Measurements from ENCODE around the gene NBPF1.
"Not testable (repeated sequence)": the region's sequence is repeated elsewhere in the genome, so short reads cannot be mapped to it uniquely, and the experiment has no call there.

The NBPF1 gene

DNA sequence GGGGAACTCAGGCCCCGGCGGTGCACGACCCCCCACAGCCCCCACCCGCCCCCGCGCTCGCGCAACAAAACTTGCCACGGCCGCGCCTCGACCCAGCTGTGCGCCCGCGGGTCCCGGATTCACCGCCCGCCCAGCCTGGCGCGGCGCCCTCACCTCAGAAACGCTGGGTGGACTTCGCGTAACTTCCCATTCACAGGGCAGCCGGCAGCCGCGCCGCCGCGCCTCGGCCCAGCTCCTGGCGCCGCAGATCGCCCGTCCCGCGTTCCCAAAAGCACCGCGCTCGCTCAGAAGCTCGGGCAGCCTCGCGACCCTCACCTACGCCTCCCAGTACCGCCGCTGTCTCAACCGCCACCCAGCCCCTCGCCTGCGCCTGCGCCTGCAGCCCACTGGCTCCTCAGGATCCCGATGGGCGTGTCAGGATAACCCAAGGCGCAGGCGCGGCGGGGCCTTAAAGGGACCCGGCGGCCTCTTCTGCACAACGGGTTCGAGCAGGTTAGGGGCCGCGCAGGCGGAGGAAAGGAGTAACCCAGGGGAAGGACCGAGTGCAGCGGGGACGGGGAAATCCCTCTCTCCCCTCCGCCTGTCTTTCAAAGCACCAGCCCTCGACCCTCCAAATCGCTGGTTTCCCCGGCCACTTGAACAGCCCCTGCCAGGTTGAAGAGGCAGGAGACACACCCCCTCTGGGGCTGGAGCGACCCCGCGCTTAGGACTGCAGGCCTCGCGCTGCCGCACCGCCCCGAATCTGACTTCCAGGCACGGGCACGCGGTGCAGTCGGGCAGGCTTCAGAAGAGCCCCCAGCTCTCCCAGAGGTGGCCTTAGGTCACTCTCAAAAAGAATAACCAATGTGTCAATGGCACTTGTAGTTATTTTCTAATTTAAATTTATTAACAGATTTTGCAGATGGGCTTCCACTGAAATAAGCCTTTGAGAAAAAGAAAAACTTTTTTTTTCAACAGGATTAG, at the start of gene NBPF1:
NBPF1 (minus strand) TSS at position 380 of the 963 bp plus-strand sequence.
- H2AFZ ChIP-seq: peak within 1 kb of the TSS; percentile 98
- H3K9me3 ChIP-seq (ENCODE audit: control insufficient read depth, low read length): no peaks in the 10 kb centered on the region
- peak within 1 kb of the TSS; percentile 47 for H3K9ac ChIP-seq
- peak within 1 kb of the TSS; percentile 80 for H3K4me3 ChIP-seq (ENCODE audit: low read depth, low read length)
- H3K27ac ChIP-seq: peak within 1 kb of the TSS; percentile 56
- H3K4me1 ChIP-seq: peaks cover 11% of the 10 kb centered on the region
- no peaks in the 10 kb centered on the region for H3K27me3 ChIP-seq (ENCODE audit: control insufficient read depth, insufficient read depth, low read length)
- TF ChIP-seq CTCF (IDR thresholded peaks at IDR 0.05): no peak
- H3K4me2 ChIP-seq (ENCODE audit: low read length): peak within 1 kb of the TSS; percentile 57
- no peaks in the 10 kb centered on the region for H3K36me3 ChIP-seq (ENCODE audit: control insufficient read depth, insufficient read depth, low read length)
- peaks cover 3% of the 10 kb centered on the region for H3K79me2 ChIP-seq

DNA sequence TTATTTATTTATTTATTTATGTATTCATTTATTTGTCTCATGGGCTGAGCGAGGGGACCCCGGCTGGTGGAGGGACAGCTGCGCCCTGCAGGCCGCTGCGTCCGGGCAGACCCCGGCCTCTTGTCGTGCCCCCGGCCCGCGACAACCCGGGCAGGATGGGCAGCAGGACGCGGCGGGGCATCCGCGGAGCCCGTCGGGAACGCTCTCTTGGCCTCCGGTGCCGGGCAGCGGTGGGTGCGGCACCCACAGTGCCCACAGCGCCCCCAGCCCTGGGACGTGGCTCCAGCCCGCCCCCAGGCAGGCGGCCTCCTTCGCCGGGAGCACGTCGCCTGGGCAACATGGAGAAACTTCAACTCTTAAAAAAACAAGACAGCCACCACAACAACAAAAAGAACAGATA, 44.9 kb upstream of the NBPF1 start:
- not testable (repeated sequence) for H3K27me3 ChIP-seq (ENCODE audit: control insufficient read depth, insufficient read depth, low read length); H3K4me1 ChIP-seq; H3K36me3 ChIP-seq (ENCODE audit: control insufficient read depth, insufficient read depth, low read length); H3K79me2 ChIP-seq; H2AFZ ChIP-seq; H3K4me3 ChIP-seq (ENCODE audit: low read depth, low read length); H3K9me3 ChIP-seq (ENCODE audit: control insufficient read depth, low read length); H3K9ac ChIP-seq; H3K27ac ChIP-seq; H3K4me2 ChIP-seq (ENCODE audit: low read length)

GRCh38 chr1:16656981-16657683, 43.8 kb upstream of the NBPF1 start:
- H3K36me3 ChIP-seq (ENCODE audit: control insufficient read depth, insufficient read depth, low read length); H3K27me3 ChIP-seq (ENCODE audit: control insufficient read depth, insufficient read depth, low read length); H3K4me3 ChIP-seq (ENCODE audit: low read depth, low read length); H3K27ac ChIP-seq; H3K4me1 ChIP-seq; H3K9me3 ChIP-seq (ENCODE audit: control insufficient read depth, low read length); H3K79me2 ChIP-seq; H3K4me2 ChIP-seq (ENCODE audit: low read length); H2AFZ ChIP-seq; H3K9ac ChIP-seq: not testable (repeated sequence)

DNA sequence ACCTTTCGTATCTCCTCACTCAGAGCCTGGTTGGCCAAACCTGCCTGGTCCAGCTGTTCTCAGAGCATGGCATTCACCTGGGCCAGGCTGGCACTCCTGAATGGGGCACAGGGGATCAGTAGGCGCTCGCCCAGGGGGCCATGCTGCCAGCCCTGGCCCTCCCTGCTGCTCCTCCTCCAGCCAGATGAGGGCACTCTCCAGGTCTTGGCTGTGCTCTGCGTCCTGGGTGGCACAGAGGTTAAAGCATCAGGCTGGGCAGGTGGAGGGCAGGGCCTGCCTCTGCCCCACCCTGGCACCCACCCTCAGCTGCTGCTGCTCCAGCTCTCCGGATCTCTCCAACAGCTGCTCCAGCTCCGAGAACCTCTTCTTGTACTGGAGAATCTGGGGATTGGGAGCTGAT, 43.2 kb upstream of the NBPF1 start:
- not testable (repeated sequence) for H3K27ac ChIP-seq; H3K4me2 ChIP-seq (ENCODE audit: low read length); H3K9ac ChIP-seq; H3K9me3 ChIP-seq (ENCODE audit: control insufficient read depth, low read length); H2AFZ ChIP-seq; H3K4me1 ChIP-seq; H3K4me3 ChIP-seq (ENCODE audit: low read depth, low read length); H3K36me3 ChIP-seq (ENCODE audit: control insufficient read depth, insufficient read depth, low read length); H3K27me3 ChIP-seq (ENCODE audit: control insufficient read depth, insufficient read depth, low read length); H3K79me2 ChIP-seq

DNA sequence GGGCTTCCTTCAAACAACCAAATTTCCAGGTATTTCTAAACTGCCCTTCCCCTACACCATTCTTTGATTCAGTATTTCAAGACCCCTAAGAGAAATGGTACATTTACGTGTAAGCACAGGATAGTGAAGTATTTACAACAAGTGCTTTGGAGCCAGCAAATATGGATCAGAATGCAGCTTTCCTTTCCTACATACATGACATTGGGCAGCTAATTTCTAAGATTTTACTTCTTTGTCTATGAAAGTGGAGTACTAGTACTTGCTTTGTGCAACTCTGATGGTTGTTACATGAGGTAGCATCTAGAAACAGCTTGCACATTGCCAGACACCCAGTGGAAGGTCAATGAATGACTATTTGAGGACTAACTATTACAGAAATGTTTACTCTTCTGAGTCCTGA, 38.2 kb upstream of the NBPF1 start:
- not testable (repeated sequence) for H3K4me3 ChIP-seq (ENCODE audit: low read depth, low read length); H3K9ac ChIP-seq; H3K4me2 ChIP-seq (ENCODE audit: low read length); H3K79me2 ChIP-seq; H3K4me1 ChIP-seq; H3K27me3 ChIP-seq (ENCODE audit: control insufficient read depth, insufficient read depth, low read length); H2AFZ ChIP-seq; H3K27ac ChIP-seq; H3K36me3 ChIP-seq (ENCODE audit: control insufficient read depth, insufficient read depth, low read length); H3K9me3 ChIP-seq (ENCODE audit: control insufficient read depth, low read length)

GRCh38 chr1:16649960-16650359, 36.6 kb upstream of the NBPF1 start:
- not testable (repeated sequence) for H3K4me3 ChIP-seq (ENCODE audit: low read depth, low read length); H3K79me2 ChIP-seq; H3K27ac ChIP-seq; H3K27me3 ChIP-seq (ENCODE audit: control insufficient read depth, insufficient read depth, low read length); H3K4me2 ChIP-seq (ENCODE audit: low read length); H3K4me1 ChIP-seq; H3K9me3 ChIP-seq (ENCODE audit: control insufficient read depth, low read length); H2AFZ ChIP-seq; H3K9ac ChIP-seq; H3K36me3 ChIP-seq (ENCODE audit: control insufficient read depth, insufficient read depth, low read length)

GRCh38 chr1:16649390-16649789, 36.0 kb upstream of the NBPF1 start:
- not testable (repeated sequence) for H3K27me3 ChIP-seq (ENCODE audit: control insufficient read depth, insufficient read depth, low read length); H2AFZ ChIP-seq; H3K4me1 ChIP-seq; H3K9me3 ChIP-seq (ENCODE audit: control insufficient read depth, low read length); H3K4me3 ChIP-seq (ENCODE audit: low read depth, low read length); H3K36me3 ChIP-seq (ENCODE audit: control insufficient read depth, insufficient read depth, low read length); H3K4me2 ChIP-seq (ENCODE audit: low read length); H3K79me2 ChIP-seq; H3K9ac ChIP-seq; H3K27ac ChIP-seq

- H3K27ac ChIP-seq; H3K9me3 ChIP-seq (ENCODE audit: control insufficient read depth, low read length); H3K4me2 ChIP-seq (ENCODE audit: low read length); H2AFZ ChIP-seq; H3K4me3 ChIP-seq (ENCODE audit: low read depth, low read length); H3K27me3 ChIP-seq (ENCODE audit: control insufficient read depth, insufficient read depth, low read length); H3K9ac ChIP-seq; H3K4me1 ChIP-seq; H3K36me3 ChIP-seq (ENCODE audit: control insufficient read depth, insufficient read depth, low read length): not testable (repeated sequence)
- peaks cover 15% of the 10 kb centered on the region for H3K79me2 ChIP-seq
Measured at GRCh38 chr1:16648756-16649155, 35.4 kb upstream of the NBPF1 start.

GRCh38 chr1:16648250-16648649, 34.9 kb upstream of the NBPF1 start:
- not testable (repeated sequence) for H3K4me2 ChIP-seq (ENCODE audit: low read length); H2AFZ ChIP-seq; H3K9ac ChIP-seq; H3K27ac ChIP-seq; H3K36me3 ChIP-seq (ENCODE audit: control insufficient read depth, insufficient read depth, low read length); H3K4me3 ChIP-seq (ENCODE audit: low read depth, low read length); H3K27me3 ChIP-seq (ENCODE audit: control insufficient read depth, insufficient read depth, low read length); H3K9me3 ChIP-seq (ENCODE audit: control insufficient read depth, low read length)
- peaks cover 11% of the 10 kb centered on the region for H3K4me1 ChIP-seq
- H3K79me2 ChIP-seq: peaks cover 17% of the 10 kb centered on the region

Data from parathyroid adenoma (tissue), 2 donors.